Fibroblast of lung (primary cell): ENCODE results near the gene CHST3. TPM values are rescaled to one million over a fixed set of nuclear protein-coding genes. Genes with fewer than 3 reads are reported as not detected.
A peak's percentile ranks its signal among the peaks of the same experiment; 100 is the strongest.

Source experiments
- DNase-seq, 2 donors: peaks; one replicate each; pipeline versions ENCODE4 v3.0.0 to v3.0.0-alpha.2; 2010; ENCODE audit warnings: low read depth in 2 of 2
- H2AFZ ChIP-seq: 2 replicates; pipeline ENCODE4 v1.5.1; 2012; ENCODE audit warnings: low read length, control low read depth, inconsistent platforms
- H3K27ac ChIP-seq: 2 replicates; pipeline ENCODE4 v1.5.1; 2011; ENCODE audit warnings: low read length, control low read depth; ENCODE audit not compliant: insufficient read depth
- H3K27me3 ChIP-seq: 2 replicates; pipeline ENCODE4 v1.5.1; 2011; ENCODE audit warnings: mild to moderate bottlenecking, low read length; ENCODE audit not compliant: control insufficient read depth, insufficient read depth
- H3K36me3 ChIP-seq: 2 replicates; pipeline ENCODE4 v1.5.1; 2011; ENCODE audit warnings: low read length; ENCODE audit not compliant: control insufficient read depth, insufficient read depth
- H3K4me1 ChIP-seq: 2 replicates; pipeline ENCODE4 v1.5.1; 2011; ENCODE audit warnings: low read length; ENCODE audit not compliant: control insufficient read depth, insufficient read depth; ENCODE audit errors: extremely low read depth
- H3K4me2 ChIP-seq: 2 replicates; pipeline ENCODE4 v1.5.1; 2011; ENCODE audit warnings: low read length, control low read depth; ENCODE audit not compliant: insufficient read depth; ENCODE audit errors: extremely low read depth
- H3K4me3 ChIP-seq, 4 experiments: fragments of 200-600 bp in 1 of 4; sonication (generic) in 1 of 4; replicated peaks in 1 of 4; 2 replicates each; pipeline ENCODE4 v1.5.1; 2011 to 2016; ENCODE audit warnings: low read length in 4 of 4, low read depth in 3 of 4, mild to moderate bottlenecking in 3 of 4, control low read depth in 2 of 4, inconsistent platforms in 1 of 4, mixed read lengths in 1 of 4; ENCODE audit not compliant: insufficient read depth in 1 of 4; ENCODE audit errors: control extremely low read depth in 1 of 4
- H3K79me2 ChIP-seq: 2 replicates; pipeline ENCODE4 v1.5.1; 2012; ENCODE audit warnings: mild to moderate bottlenecking, low read length, inconsistent platforms; ENCODE audit not compliant: control insufficient read depth, insufficient read depth
- H3K9ac ChIP-seq: 2 replicates; pipeline ENCODE4 v1.5.1; 2011; ENCODE audit warnings: mild to moderate bottlenecking, low read length, control low read depth; ENCODE audit not compliant: insufficient read depth
- H3K9me3 ChIP-seq: 2 replicates; pipeline ENCODE4 v1.5.1; 2012; ENCODE audit warnings: low read depth, low read length; ENCODE audit not compliant: control insufficient read depth, insufficient read depth
- H4K20me1 ChIP-seq: 2 replicates; pipeline ENCODE4 v1.5.1; 2011; ENCODE audit warnings: low read length; ENCODE audit not compliant: control insufficient read depth, insufficient read depth; ENCODE audit errors: extremely low read depth
- CTCF ChIP-seq, 2 donors: IDR thresholded peaks in 1 of 2; conservative IDR thresholded peaks in 1 of 2; 1 replicate in 1 of 2; 2 replicates in 1 of 2; pipeline ENCODE4 v1.5.1; 2011 to 2012; ENCODE audit warnings: low read length in 2 of 2, control low read depth in 1 of 2, inconsistent platforms in 1 of 2, low read depth in 1 of 2, mild to moderate bottlenecking in 1 of 2
- EZH2 ChIP-seq: IDR thresholded peaks from 2 replicates; pipeline ENCODE4 v1.5.1; 2012; ENCODE audit warnings: low read length, control low read depth, mild to moderate bottlenecking; ENCODE audit errors: missing control alignments
- polyA plus RNA-seq, 2 donors: library from polyadenylated mRNA; depleted of rRNA in 1 of 2; stranded (reverse) in 1 of 2; unstranded in 1 of 2; fragments of >200 nt; gene quantifications; 2 replicates each; pipeline ENCODE4 v1.2.1, GENCODE V29; 2011 to 2012; ENCODE audit warnings: missing spikeins in 1 of 2
- total RNA-seq: library from RNA; depleted of rRNA; stranded (reverse); fragments of >200 nt; gene quantifications from 2 replicates; pipeline ENCODE4 v1.2.1, GENCODE V29; 2014

The CHST3 gene
- total and polyA plus RNA-seq, 2 donors (not counting 1 experiment from before 2014, with no cell fraction given), result 9.1 to 29.9 TPM

- Histone ChIP-seq H4K20me1 (no peaks in the 10 kb centered on the region), H3K4me3 (no peak overlapping the region), H2AFZ (no peak overlapping the region), H3K4me1 (peaks cover 6% of the 10 kb centered on the region), H3K27ac (no peak overlapping the region), H3K9ac (no peak overlapping the region), H3K79me2 (no peaks in the 10 kb centered on the region), H3K4me2 (no peak overlapping the region), H3K27me3 (peaks cover 2% of the 10 kb centered on the region), H3K9me3 (no peaks in the 10 kb centered on the region), H3K36me3 (no peaks in the 10 kb centered on the region)
- TF ChIP-seq CTCF (conservative IDR thresholded peaks at IDR 0.05 in 1 of 2, IDR thresholded peaks at IDR 0.05 in 1 of 2; ENCODE audit: low read depth in 1 of 2, low read length in 2 of 2) (no peak), EZH2 (no peak)
- DNase-seq, result no peak
Measured at GRCh38 chr10:72037266-72037665, 73.1 kb downstream of the CHST3 start.

GRCh38 chr10:72037811-72038210 lies 73.6 kb downstream of the CHST3 start:
- peaks cover 6% of the 10 kb centered on the region for H3K4me1 ChIP-seq
- no peak overlapping the region for H3K4me3 ChIP-seq
- no peak overlapping the region for H2AFZ ChIP-seq
- H3K4me2 ChIP-seq, result no peak overlapping the region
- H3K27me3 ChIP-seq, result peaks cover 2% of the 10 kb centered on the region
- H3K36me3 ChIP-seq, result no peaks in the 10 kb centered on the region
- H4K20me1 ChIP-seq, result no peaks in the 10 kb centered on the region
- no peak overlapping the region for H3K9ac ChIP-seq
- H3K79me2 ChIP-seq, result no peaks in the 10 kb centered on the region
- DNase-seq, result peak in 1 of 2 donors; percentile 17
- no peaks in the 10 kb centered on the region for H3K9me3 ChIP-seq
- no peak overlapping the region for H3K27ac ChIP-seq
- no peak for TF ChIP-seq CTCF (conservative IDR thresholded peaks at IDR 0.05 in 1 of 2, IDR thresholded peaks at IDR 0.05 in 1 of 2; ENCODE audit: low read depth in 1 of 2, low read length in 2 of 2)
- TF ChIP-seq EZH2, result no peak

- Histone ChIP-seq H3K4me2 (no peak overlapping the region), H4K20me1 (no peaks in the 10 kb centered on the region), H3K4me1 (peaks cover 6% of the 10 kb centered on the region), H3K27ac (no peak overlapping the region), H3K27me3 (peaks cover 2% of the 10 kb centered on the region), H3K79me2 (no peaks in the 10 kb centered on the region), H3K9me3 (no peaks in the 10 kb centered on the region), H3K4me3 (no peak overlapping the region), H3K9ac (no peak overlapping the region), H3K36me3 (no peaks in the 10 kb centered on the region), H2AFZ (no peak overlapping the region)
- peak; percentile 54 to 76 for DNase-seq
- no peak for TF ChIP-seq EZH2
- no peak for TF ChIP-seq CTCF (conservative IDR thresholded peaks at IDR 0.05 in 1 of 2, IDR thresholded peaks at IDR 0.05 in 1 of 2; ENCODE audit: low read depth in 1 of 2, low read length in 2 of 2)
Measured at GRCh38 chr10:72038458-72039001, 74.3 kb downstream of the CHST3 start.
